ENCODE measurements around the gene SLC25A48. TPM values are rescaled to one million over a fixed set of nuclear protein-coding genes. Genes with fewer than 3 reads are reported as not detected.
A peak's percentile ranks its signal among the peaks of the same experiment; 100 is the strongest.

Gene SLC25A48
- total RNA-seq, 1 donor, result not detected

DNA sequence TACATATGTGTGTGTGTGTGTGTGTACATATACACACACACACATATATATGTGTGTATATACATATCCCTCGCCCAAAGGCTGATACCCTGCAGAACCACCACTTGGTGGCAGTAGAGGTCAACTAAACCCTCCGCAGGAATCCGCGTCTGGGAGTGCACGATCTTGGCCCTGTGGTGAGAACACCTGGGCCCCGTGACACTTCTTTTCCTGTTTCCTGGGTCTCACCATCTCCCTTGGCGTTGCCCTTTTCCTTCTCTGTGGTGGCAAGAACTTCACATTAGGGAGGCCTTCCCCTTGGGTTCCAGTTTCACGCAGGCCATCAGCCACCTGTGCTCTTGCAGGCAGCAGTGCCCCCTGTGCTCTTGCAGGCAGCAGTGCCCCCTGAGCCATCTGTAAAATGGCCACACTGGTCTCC lies 53.0 kb downstream of the SLC25A48 start:
- H3K27ac ChIP-seq (ENCODE audit: low read depth, low read length), result no peak overlapping the region
- H4K20me1 ChIP-seq (ENCODE audit: insufficient read depth, low read length), result no peaks in the 10 kb centered on the region
- H3K4me3 ChIP-seq (ENCODE audit: insufficient read depth, low read length), result no peak overlapping the region
- H3K4me2 ChIP-seq (ENCODE audit: insufficient read depth, low read length), result no peak overlapping the region
- no peaks in the 10 kb centered on the region for H3K79me2 ChIP-seq (ENCODE audit: insufficient read depth, low read length)
- H3K4me1 ChIP-seq (ENCODE audit: insufficient read depth, low read length), result no peaks in the 10 kb centered on the region
- no peaks in the 10 kb centered on the region for H3K9me3 ChIP-seq (ENCODE audit: low read depth, low read length)
- peaks cover 19% of the 10 kb centered on the region for H3K27me3 ChIP-seq (ENCODE audit: insufficient read depth, low read length)
- no peaks in the 10 kb centered on the region for H3K36me3 ChIP-seq (ENCODE audit: insufficient read depth, low read length)
- no peak overlapping the region for H2AFZ ChIP-seq (ENCODE audit: low read length)
- peak; percentile 83 for DNase-seq (ENCODE audit: insufficient read length, low spot score, missing footprints)
- peak; percentile 89 for TF ChIP-seq CTCF (IDR thresholded peaks at IDR 0.05; ENCODE audit: extremely low read depth, low read depth, low read length)

DNA sequence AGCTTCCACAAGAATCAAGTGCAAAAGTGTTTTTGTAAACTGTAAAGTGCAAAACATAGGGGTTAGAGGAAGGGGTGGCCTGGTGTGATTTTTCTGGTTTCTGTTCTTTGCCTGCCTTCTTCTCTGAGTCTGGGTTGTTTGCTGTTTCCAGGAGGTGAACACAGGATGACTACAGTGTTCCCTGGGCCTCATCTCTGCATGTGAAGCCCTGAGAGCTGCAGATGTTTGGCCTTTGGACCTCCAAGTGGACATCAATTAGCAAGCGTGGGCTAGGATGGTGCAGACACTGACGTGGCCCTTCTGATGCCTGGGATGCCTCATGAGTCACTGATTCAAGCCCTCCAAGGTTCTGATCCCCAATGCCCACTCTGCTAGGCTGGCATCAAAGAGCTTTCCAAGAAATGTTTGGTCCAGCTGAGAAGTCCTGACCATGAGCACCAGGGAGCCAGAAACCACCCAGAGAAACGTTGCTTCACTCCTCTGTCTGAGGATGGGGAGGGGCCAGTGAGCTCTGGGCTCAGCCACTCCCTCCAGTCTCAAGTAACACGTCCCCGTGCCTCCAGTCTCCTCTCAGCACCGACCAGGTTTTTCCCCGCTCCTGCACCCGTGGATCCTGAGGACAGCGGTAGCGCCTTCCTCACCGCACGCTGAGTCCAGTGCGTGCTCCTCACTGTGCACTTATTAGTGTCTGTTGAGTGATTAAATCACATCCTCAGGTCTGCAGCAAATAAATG lies 53.6 kb downstream of the SLC25A48 start:
- no peaks in the 10 kb centered on the region for H3K36me3 ChIP-seq (ENCODE audit: insufficient read depth, low read length)
- no peaks in the 10 kb centered on the region for H3K79me2 ChIP-seq (ENCODE audit: insufficient read depth, low read length)
- H2AFZ ChIP-seq (ENCODE audit: low read length), result no peak overlapping the region
- no peaks in the 10 kb centered on the region for H3K9me3 ChIP-seq (ENCODE audit: low read depth, low read length)
- no peak overlapping the region for H3K4me3 ChIP-seq (ENCODE audit: insufficient read depth, low read length)
- H3K4me2 ChIP-seq (ENCODE audit: insufficient read depth, low read length), result no peak overlapping the region
- H3K4me1 ChIP-seq (ENCODE audit: insufficient read depth, low read length), result no peaks in the 10 kb centered on the region
- H3K27me3 ChIP-seq (ENCODE audit: insufficient read depth, low read length), result peaks cover 15% of the 10 kb centered on the region
- TF ChIP-seq CTCF (IDR thresholded peaks at IDR 0.05; ENCODE audit: extremely low read depth, low read depth, low read length), result no peak
- H3K27ac ChIP-seq (ENCODE audit: low read depth, low read length), result no peak overlapping the region
- peak; percentile 22 for DNase-seq (ENCODE audit: insufficient read length, low spot score, missing footprints)
- H4K20me1 ChIP-seq (ENCODE audit: insufficient read depth, low read length), result no peaks in the 10 kb centered on the region

DNA sequence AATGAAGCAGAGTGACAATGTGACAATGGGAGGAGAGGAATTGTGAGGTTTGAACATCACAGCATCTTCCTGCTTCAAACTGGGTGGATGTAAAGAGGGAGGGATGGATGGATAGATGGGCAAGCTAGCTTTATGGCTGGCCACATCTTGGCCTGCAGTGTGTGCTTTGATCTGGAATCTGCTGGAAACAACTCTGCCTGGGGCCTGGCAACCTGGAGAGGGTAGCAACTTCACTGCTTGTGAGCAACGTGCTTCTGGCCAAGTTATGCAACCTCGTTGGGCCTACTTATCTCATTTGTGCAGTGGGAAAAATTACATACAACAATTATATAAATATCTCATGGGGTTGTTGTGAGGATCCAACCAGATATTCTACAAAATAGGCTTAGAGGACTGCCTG lies 55.8 kb downstream of the SLC25A48 start:
- H3K36me3 ChIP-seq (ENCODE audit: insufficient read depth, low read length), result no peaks in the 10 kb centered on the region
- no peak overlapping the region for H3K4me3 ChIP-seq (ENCODE audit: insufficient read depth, low read length)

More for the DNA sequence above, 55.8 kb downstream of the SLC25A48 start:
- no peak overlapping the region for H2AFZ ChIP-seq (ENCODE audit: low read length)
- no peaks in the 10 kb centered on the region for H3K79me2 ChIP-seq (ENCODE audit: insufficient read depth, low read length)
- H3K4me1 ChIP-seq (ENCODE audit: insufficient read depth, low read length), result no peaks in the 10 kb centered on the region
- no peaks in the 10 kb centered on the region for H3K9me3 ChIP-seq (ENCODE audit: low read depth, low read length)
- no peak overlapping the region for H3K4me2 ChIP-seq (ENCODE audit: insufficient read depth, low read length)
- no peak overlapping the region for H3K27ac ChIP-seq (ENCODE audit: low read depth, low read length)
- peaks cover 9% of the 10 kb centered on the region for H3K27me3 ChIP-seq (ENCODE audit: insufficient read depth, low read length)
- H4K20me1 ChIP-seq (ENCODE audit: insufficient read depth, low read length), result no peaks in the 10 kb centered on the region
- no peak for TF ChIP-seq CTCF (IDR thresholded peaks at IDR 0.05; ENCODE audit: extremely low read depth, low read depth, low read length)
- DNase-seq (ENCODE audit: insufficient read length, low spot score, missing footprints), result no peak
